ENCODE results near the gene GNAL.

Gene GNAL

DNA sequence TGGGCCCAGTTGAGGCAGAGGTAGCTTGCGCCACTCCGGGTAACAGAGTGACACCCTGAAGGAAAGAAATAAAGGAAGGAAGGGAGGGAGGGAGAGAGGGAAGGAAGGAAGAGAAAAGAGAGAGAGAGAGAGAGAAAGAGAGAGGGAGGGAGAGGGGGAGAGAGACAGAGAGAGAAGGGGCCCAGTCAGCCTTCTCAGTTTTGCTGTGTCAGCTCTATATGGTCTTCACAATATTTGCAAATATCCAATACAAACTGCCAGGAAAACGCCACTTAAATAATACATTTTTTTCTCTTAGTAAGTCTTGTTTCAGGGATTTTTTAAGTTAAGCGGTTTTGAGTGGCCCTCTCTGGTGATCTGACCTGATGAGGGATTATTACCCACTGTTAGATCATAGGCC is 156.6 kb downstream of the GNAL start:
- ChIA-PET POLR2A (ENCODE audit: low non-redundant PET) (no interaction called here), CTCF (interaction anchor here (0.7 to 1.0 kb wide), 2 partner anchors 17 to 97 kb away, joined by 3 read pairs; no protein-coding TSS in a partner anchor)
- no peak for DNase-seq (ENCODE audit: low spot score)
- H3K27ac ChIP-seq: no peak overlapping the region
- TF ChIP-seq, protein P1, sequence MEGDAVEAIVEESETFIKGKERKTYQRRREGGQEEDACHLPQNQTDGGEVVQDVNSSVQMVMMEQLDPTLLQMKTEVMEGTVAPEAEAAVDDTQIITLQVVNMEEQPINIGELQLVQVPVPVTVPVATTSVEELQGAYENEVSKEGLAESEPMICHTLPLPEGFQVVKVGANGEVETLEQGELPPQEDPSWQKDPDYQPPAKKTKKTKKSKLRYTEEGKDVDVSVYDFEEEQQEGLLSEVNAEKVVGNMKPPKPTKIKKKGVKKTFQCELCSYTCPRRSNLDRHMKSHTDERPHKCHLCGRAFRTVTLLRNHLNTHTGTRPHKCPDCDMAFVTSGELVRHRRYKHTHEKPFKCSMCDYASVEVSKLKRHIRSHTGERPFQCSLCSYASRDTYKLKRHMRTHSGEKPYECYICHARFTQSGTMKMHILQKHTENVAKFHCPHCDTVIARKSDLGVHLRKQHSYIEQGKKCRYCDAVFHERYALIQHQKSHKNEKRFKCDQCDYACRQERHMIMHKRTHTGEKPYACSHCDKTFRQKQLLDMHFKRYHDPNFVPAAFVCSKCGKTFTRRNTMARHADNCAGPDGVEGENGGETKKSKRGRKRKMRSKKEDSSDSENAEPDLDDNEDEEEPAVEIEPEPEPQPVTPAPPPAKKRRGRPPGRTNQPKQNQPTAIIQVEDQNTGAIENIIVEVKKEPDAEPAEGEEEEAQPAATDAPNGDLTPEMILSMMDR (conservative IDR thresholded peaks at IDR 0.05; ENCODE audit: low read depth): no peak

DNA sequence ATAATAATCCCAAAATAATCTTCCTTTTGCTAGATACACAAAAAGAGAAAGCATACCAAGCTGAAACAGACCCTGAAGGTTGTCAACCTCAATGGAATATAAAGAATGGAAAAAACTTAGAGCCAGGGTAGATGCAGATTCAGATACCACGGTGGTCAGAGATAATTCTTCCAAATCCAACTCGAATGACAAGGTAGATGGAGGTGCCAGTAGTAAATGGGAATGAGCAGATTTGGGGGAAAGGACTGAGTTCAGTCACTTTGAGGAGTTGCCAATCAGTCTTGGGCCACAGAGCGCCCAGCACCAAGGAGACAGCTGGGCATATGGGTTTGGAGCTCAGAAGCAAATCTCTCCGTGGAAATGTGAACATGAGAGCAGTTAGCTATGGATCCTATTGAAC is 158.7 kb downstream of the GNAL start:
- ChIA-PET CTCF (interaction anchor here (0.6 kb wide), 2 partner anchors 688 to 1445 kb away, joined by 3 to 4 read pairs; no protein-coding TSS in a partner anchor), POLR2A (ENCODE audit: low non-redundant PET) (no interaction called here)
- no peak for DNase-seq (ENCODE audit: low spot score)
- TF ChIP-seq, protein P1 (conservative IDR thresholded peaks at IDR 0.05; ENCODE audit: low read depth): no peak
- no peak overlapping the region for H3K27ac ChIP-seq

DNA sequence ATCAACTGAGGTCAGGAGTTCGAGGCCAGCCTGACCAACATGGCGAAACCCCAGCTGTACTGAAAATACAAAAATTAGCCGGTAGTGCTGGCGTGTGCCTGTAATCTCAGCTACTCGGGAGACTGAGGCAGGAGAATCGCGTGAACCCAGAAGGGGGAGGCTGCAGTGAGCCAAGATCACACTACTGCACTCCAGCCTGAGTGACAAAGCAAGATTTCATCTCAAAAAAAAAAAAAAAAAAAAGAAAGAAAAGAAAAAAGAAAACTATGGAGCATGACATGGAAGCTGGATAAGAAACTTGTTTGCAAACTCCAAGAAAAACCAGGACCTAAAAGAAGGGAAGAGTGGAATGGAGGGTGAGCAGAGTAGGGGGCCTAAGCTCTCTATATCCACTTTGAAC is 160.2 kb downstream of the GNAL start:
- ChIA-PET POLR2A (ENCODE audit: low non-redundant PET) (no interaction called here), CTCF (interaction anchor here (0.6 to 2.1 kb wide), 2 partner anchors 116 to 145 kb away, joined by 5 to 7 read pairs; no protein-coding TSS in a partner anchor)
- TF ChIP-seq, protein P1 (conservative IDR thresholded peaks at IDR 0.05; ENCODE audit: low read depth): no peak
- no peak overlapping the region for H3K27ac ChIP-seq
- DNase-seq (ENCODE audit: low spot score): no peak

DNA sequence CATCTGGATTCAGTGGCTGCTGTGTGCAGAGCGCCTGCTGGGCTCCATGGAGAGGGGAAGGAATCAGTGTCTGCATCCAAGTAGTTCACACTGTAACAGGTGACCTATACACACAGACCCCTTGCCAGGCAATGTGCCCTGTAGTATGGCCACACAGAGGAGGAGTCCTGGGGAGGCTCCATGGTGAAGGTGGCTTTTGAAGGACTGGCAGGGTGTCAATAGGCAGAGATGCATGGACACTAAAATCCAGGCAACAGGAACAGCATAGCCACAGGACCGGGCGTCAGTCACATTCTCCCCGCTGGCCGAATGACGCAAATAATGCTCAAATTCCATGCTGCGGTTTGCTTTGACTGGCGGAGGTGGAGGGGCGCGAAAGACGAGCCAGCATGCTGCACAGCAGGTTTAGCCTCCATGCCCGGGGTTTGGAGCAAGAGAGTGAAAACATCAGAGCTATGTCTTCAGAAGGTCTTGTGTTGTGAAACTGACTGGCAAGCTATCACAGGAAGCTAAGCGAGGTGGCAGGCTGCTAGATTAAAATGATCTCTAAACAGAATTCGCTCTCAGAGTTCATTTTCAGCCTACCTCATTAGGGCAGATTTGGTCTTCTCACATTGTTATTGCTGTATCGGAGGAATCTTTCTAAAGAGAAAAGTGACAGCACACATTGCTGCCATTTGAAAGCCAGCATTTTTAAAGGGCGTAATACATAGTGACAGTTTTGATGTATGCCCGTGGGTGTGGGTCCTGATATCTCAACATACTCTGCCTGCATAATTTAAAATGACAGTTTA is 161.0 kb downstream of the GNAL start:
- ChIA-PET CTCF (interaction anchor here (0.6 to 2.1 kb wide), 2 partner anchors 117 to 144 kb away, joined by 5 to 7 read pairs; no protein-coding TSS in a partner anchor), POLR2A (ENCODE audit: low non-redundant PET) (no interaction called here)
- TF ChIP-seq, protein P1 (conservative IDR thresholded peaks at IDR 0.05; ENCODE audit: low read depth): no peak
- DNase-seq (ENCODE audit: low spot score): peak; percentile 61
- peak overlapping the region; percentile 84 for H3K27ac ChIP-seq

DNA sequence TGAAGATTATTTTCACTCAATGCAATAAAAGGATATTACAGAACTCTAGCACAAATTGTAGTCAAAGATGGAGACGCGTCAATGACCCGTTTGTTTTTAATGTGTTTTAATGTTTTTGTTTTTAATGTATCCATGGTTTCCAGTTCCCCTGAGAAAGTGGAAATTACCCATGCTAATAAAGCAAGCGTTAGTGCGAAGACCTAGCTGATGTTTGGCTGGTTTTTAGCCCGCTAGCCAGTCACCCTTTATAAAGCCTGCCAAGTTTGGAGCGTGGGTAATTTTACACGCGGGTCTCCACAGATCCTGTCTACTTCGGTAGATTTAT is 161.7 kb downstream of the GNAL start:
- ChIA-PET POLR2A (ENCODE audit: low non-redundant PET) (no interaction called here), CTCF (interaction anchor here (2.1 kb wide), 1 partner anchor 118 kb away, joined by 5 read pairs; no protein-coding TSS in a partner anchor)
- TF ChIP-seq, protein P1 (conservative IDR thresholded peaks at IDR 0.05; ENCODE audit: low read depth): no peak

DNA sequence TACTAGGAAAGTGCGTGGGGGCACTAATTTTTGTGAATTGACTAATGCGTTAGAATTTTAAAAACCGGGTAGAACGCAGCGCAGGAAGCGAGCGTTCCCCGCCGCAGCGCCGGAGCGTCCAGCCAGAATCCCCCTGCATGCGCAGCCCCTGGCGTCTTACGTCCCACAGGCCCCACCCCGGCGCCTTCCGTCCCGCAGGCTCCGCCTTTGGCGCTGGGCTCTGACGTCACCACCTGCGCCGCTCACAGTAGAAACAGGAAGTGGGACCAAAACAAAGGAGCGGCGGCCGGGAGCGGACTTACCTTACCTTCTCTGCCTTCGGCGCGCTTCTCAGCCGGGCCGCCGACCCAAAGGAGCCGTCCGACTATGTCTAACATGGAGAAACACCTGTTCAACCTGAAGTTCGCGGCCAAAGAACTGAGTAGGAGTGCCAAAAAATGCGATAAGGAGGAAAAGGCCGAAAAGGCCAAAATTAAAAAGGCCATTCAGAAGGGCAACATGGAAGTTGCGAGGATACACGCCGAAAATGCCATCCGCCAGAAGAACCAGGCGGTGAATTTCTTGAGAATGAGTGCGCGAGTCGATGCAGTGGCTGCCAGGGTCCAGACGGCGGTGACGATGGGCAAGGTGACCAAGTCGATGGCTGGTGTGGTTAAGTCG is 162.2 kb downstream of the GNAL start, which contains the start of gene CHMP1B:
TSS of gene CHMP1B (plus strand) at position 268 of the 660 bp plus-strand sequence. CDS start at position 367, 99 bp downstream.
- TF ChIP-seq, protein P1 (conservative IDR thresholded peaks at IDR 0.05; ENCODE audit: low read depth): no peak
- peak within 1 kb of the TSS; percentile 86 for H3K27ac ChIP-seq
- ChIA-PET CTCF (interaction anchor here (2.1 kb wide), 1 partner anchor 118 kb away, joined by 5 read pairs; no protein-coding TSS in a partner anchor), POLR2A (ENCODE audit: low non-redundant PET) (no interaction called here)
- peak; percentile 90 for DNase-seq (ENCODE audit: low spot score)

More for the DNA sequence above, 161.7 kb downstream of the GNAL start:
- peak overlapping the region; percentile 86 for H3K27ac ChIP-seq
- peak; percentile 26 for DNase-seq (ENCODE audit: low spot score)

Data from RWPE1 (cell line).